Neural cell (in vitro differentiated cells): Measurements from ENCODE around the gene RNF144B.

ENCODE experiments used
- CTCF ChIP-seq: fragments of 450-650 bp; IDR thresholded peaks from 2 replicates; pipeline ENCODE4 v1.5.1; 2014; ENCODE audit warnings: antibody characterized with exemption, mild to moderate bottlenecking, moderate library complexity; ENCODE audit not compliant: poor library complexity, severe bottlenecking
- EP300 ChIP-seq: fragments of 450-650 bp; conservative IDR thresholded peaks from 2 replicates; pipeline ENCODE4 v1.6.1; 2014; ENCODE audit warnings: antibody characterized with exemption, mild to moderate bottlenecking, moderate library complexity; ENCODE audit not compliant: poor library complexity, severe bottlenecking
- EZH2 ChIP-seq: fragments of 200-600, 300-800 bp; shearing (Covaris generic), sonication (generic); IDR thresholded peaks from 2 replicates; pipeline ENCODE4 v1.6.1; 2014; ENCODE audit warnings: antibody characterized with exemption, low read length, borderline replicate concordance, mild to moderate bottlenecking; ENCODE audit not compliant: insufficient read depth, poor library complexity, severe bottlenecking
- MXI1 ChIP-seq: fragments of 450-650 bp; conservative IDR thresholded peaks from 2 replicates; pipeline ENCODE4 v1.6.1; 2014; ENCODE audit warnings: antibody characterized with exemption, mild to moderate bottlenecking; ENCODE audit not compliant: poor library complexity, severe bottlenecking
- POLR2AphosphoS5 ChIP-seq: IDR thresholded peaks from 2 replicates; pipeline ENCODE4 v1.6.1; 2012
- RAD21 ChIP-seq: fragments of 450-650 bp; conservative IDR thresholded peaks from 2 replicates; pipeline ENCODE4 v1.6.1; 2014; ENCODE audit warnings: antibody characterized with exemption, mild to moderate bottlenecking, moderate library complexity
- TAF1 ChIP-seq: IDR thresholded peaks from 2 replicates; pipeline ENCODE4 v1.6.1; 2012; ENCODE audit warnings: low read depth

DNA sequence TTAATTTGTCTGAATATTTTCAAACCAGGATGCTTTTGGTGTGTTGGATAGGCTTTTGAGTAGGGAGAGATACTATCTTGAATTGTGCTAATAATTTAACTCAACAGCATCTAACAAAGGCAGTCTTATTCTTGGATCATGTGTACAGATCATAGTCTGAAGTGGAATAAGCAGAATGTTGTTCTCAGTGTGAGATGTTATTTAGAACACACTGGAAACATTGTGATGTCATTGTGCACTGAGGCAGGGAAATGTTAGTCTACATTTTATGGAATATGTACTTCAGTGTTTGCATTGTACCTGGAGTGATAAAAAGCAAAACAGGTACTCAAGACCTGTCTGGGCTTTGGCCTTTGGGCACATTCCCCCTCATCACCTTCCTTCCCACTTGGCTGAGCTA, 35.0 kb downstream of the RNF144B start:
- no peak for TF ChIP-seq MXI1
- TF ChIP-seq CTCF, result no peak
- TF ChIP-seq EZH2, result no peak
- no peak for TF ChIP-seq RAD21
- TF ChIP-seq TAF1, result no peak
- no peak for TF ChIP-seq POLR2AphosphoS5
- TF ChIP-seq EP300, result no peak
